ENCODE data around the gene MIOS.
"Not testable (repeated sequence)": the region's sequence is repeated elsewhere in the genome, so short reads cannot be mapped to it uniquely, and the experiment has no call there.

The MIOS gene

DNA sequence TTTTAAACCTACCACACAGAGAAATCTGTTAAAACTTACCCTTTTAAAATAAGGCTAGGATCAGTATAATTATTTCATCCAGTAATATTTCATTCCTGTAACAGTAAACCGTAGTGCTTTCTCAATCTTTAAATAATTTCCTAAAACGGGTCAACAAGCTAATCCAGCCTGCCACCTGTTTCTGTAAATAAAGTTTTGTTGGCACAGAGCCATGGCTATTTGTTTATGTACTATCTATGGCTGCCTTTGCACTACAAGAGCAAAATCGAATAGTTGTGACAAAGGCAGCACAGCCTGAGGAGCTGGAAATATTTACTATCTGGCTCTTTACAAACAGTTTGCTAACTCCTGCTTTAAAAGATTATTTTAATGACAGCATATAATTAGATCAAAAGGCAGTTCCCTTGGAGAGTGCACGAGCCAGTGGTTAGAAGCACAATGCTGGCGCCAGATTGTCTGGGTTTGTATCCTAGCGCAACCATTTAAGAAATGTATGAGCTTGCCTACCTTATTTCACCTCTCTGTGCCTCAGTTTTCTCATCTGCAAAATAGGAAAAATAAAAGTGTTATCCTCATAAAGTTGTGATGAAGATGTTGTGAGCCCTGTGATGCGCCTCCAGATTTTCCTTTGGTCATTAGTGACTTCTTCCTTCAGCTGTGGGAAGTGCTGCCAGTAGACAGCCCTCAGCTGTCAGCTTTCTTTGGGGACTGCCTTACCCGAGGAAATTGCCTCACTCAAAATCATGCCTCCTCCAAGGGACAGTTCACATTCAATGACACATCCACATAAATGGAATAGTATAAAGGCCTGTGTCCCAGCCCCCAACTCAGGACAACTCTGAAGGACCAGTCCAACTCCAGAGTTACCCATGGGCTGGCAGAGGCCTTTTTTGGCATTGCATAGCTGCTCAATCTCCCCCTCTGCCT lies 11.8 kb upstream of the MIOS start:
- DNase-seq (ENCODE audit: low read depth in 2 of 2), result no peak

DNA sequence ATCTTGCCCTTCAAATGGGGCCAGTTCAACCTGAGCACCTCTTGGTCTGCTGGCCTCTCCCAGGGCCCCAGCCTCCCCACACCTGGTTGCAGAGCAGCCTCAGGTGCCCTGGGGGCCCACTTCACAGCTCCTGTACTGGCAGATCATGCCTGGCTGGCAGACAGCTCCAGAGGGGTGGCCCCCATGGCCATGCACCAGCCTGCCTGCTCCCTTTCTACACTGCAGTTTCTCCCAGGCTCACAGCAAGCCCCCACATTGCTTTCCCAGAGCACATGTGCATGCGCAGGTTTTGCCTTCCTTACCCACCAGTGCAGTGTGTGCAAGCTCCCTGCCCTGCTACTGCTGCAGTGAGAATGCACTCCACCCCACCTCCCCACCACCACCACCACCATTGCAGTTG lies 9.8 kb upstream of the MIOS start:
- no peak for DNase-seq (ENCODE audit: low read depth in 2 of 2)

GRCh38 chr7:7557252-7557651 lies 9.4 kb upstream of the MIOS start:
- DNase-seq (ENCODE audit: low read depth in 2 of 2), result no peak

GRCh38 chr7:7561591-7561990 lies 5.1 kb upstream of the MIOS start:
- DNase-seq (ENCODE audit: low read depth in 2 of 2), result not testable (repeated sequence)

DNA sequence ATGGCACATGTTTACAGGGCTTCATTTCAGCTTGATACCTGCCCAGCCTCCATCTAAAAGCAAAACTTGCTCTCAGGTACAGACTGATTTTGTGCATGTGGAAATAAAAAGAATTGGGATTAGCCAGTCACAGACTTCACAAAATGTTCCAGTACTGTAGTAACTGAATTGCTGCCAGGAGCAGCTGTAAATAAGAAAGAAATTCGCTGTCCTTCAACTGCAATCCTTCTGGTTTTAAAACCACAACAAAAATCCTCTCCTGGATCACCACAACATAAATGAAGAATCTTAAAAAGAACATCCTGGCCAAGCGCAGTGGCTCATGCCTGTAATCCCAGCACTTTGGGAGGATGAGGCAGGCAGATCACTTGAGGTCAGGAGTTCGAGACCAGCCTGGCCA lies 3.9 kb upstream of the MIOS start:
- peak in 1 of 2 experiments; percentile 40 for DNase-seq (ENCODE audit: low read depth in 2 of 2)

DNA sequence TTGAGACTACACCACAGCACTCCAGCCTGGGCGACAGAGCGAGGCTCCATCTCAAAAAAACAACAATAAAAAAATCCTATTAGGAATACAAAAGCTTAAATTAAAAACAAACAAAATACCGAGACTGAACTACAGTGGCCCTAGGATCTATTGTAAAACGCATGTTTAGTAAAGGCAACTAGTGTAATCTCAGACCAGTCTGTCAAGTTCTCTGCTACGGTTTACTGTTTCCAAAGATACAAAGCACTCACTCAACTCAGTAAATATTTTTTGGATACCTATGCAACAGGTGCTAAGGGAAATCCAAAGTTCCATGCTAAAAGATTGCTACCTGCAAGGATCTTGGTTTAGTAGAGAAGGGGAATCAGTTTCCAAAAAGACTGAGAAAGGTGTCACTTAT lies 3.4 kb upstream of the MIOS start:
- DNase-seq (ENCODE audit: low read depth in 2 of 2), result no peak

- DNase-seq (ENCODE audit: low read depth in 2 of 2), result no peak
Measured at GRCh38 chr7:7563813-7564212, 2.9 kb upstream of the MIOS start.

DNA sequence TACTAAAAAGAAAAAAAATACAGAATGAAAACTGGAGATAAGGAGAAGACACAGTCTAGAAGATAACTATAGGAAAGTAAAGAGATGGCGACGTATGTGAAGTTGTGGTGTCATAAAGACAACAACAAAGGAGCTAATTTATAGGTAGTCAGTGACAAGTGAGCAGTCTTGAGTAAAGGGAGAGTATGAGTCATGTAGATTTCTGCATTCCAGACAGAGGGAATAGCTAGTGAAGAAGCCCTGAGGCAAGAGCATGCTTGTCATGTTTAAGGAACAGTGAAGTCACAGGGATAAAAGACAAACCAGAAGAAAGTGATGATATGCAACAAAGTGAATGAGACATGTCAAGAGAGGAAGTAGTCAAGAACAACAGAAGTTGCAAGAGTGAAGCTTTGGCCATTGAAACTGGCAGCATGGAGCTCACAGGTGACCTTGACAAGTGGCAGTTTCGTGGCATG lies 2.3 kb upstream of the MIOS start:
- DNase-seq (ENCODE audit: low read depth in 2 of 2), result peak; percentile 53 to 60

DNA sequence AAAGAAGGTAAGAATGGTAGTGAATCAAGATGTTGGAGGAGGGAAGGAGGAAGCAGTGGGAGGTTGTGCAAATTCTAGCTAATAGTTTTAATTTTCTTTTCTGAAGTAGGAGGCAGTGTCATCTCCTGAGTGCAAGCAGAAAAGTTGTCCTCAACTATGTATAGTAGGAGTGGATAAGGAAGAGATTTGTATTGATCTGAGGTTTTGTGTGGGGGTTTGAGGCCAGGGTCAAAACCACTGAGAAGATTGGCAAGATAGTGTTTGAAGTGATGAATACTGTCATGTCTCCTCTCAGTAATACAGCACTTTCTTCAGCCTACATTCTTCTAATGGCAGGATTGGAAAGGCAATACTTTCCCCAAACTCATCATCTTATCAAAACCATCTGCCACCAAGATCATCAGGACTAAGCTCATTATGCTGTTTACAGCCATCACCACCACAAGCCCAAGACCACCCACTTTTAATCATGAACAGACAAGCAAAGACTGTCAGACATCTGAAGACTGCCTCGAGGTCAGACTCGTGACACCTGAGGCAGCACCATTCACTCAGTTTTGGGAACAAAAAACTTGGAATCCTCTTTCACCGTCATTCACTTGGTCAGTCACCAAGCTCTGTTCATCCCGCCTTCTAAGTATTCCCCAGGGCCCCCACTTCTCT lies 1.5 kb upstream of the MIOS start:
- DNase-seq (ENCODE audit: low read depth in 2 of 2), result no peak

DNA sequence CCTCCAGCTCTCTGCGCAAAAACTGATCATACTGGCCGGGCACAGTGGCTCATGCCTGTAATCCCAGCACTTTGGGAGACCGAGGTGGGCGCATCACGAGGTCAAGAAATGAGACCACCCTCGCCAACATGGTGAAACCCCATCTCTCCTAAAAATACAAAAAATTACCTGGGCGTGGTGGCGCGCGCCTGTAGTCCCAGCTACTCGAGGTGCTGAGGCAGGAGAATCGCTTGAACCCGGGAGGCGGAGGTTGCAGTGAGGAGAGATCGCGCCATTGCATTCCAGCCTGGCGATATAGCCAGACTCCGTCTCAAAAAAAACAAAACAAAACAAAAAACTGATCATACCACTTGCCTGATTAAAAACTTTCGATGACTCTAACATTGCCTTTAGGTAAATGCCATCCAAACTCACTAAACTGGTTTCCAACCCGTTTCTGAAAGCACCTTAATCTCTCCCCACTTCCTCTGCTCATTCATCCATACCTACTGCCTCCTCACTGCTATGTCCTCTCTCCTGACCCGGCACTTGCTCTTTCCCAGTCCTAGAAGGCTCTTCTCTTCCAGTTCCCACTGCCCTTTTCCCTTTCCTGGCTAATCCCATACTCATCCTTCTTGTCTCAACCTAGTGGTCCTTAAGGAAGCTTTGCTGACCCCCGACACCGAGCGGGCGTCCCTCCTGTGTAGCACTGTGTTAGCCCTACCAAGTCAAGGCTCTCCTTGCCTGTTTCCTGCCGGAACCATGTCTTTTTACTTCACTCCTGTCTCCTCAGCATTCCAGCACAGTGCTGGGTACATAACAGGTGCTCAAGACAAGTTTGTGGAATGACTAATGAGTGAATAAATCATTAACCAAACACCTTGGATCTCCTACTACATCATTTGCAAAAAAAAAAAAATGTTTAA lies 686 bp upstream of the MIOS start:
- no peak for DNase-seq (ENCODE audit: low read depth in 2 of 2)

- DNase-seq (ENCODE audit: low read depth in 2 of 2), result no peak
Measured at GRCh38 chr7:7567898-7568531, 1.3 kb downstream of the MIOS start.

GRCh38 chr7:7568553-7568952 lies 1.9 kb downstream of the MIOS start:
- DNase-seq (ENCODE audit: low read depth in 2 of 2), result no peak

DNA sequence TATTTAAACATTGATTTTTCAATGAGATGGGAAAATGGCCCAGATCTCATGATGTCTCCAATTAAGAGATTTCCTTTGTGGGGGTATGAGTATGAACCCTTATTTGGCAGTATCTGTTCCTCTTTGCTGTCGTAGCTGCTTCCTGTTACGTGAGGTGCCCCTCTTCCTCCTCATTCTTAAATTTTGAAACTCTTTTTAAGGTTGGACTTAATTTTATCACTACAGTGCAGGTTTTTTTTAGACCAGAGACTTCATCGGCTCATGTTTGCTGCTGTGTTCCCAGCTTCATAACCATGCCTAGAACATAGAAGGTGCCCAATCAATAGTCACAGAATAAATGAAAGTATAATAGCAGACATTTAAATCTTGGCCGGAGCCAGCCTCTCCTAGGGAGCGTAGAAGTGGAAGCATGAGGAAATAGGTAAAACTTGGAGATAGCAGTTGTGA lies 2.4 kb downstream of the MIOS start:
- DNase-seq (ENCODE audit: low read depth in 2 of 2), result no peak

GRCh38 chr7:7569615-7570014 lies 2.9 kb downstream of the MIOS start:
- no peak for DNase-seq (ENCODE audit: low read depth in 2 of 2)

GRCh38 chr7:7570584-7570983 lies 3.9 kb downstream of the MIOS start:
- no peak for DNase-seq (ENCODE audit: low read depth in 2 of 2)

DNA sequence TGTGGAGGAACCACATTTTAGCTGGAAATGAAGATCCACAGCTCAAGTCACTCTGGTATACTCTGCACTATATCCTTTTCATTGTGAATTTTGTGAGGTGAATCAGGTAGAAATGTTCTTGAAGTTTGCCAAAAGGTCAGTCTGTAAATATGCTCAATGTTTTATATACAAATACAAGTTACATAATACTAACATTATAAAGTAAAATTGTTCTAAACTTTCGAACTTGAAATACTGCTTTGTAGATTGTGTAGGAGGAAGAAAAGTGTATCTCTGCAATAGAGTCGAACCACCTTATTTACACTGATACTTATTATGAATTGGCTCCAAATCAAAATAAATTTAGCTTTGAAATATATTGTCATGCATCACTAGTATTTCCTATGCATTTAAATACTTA lies 7.0 kb downstream of the MIOS start:
- DNase-seq (ENCODE audit: low read depth in 2 of 2), result no peak

DNA sequence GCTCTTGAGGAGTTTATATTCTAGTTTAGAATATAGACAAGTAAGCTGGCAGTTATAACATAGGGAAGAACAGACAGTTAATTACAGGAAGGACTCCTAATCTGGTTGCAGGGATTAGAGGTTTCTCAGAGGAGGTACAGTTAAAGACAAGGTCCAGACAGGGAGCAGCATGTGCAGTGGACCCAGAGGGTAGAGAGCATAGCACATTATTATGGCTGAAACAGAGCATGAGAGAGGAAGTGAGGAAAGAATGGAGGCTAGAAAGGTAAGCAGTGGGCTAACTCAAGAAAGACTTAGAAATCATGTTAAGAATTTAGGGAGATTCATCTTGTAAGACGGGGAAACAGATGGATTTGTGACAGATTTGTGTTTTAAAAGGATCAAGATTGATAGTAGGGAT lies 9.7 kb downstream of the MIOS start:
- no peak for DNase-seq (ENCODE audit: low read depth in 2 of 2)

DNA sequence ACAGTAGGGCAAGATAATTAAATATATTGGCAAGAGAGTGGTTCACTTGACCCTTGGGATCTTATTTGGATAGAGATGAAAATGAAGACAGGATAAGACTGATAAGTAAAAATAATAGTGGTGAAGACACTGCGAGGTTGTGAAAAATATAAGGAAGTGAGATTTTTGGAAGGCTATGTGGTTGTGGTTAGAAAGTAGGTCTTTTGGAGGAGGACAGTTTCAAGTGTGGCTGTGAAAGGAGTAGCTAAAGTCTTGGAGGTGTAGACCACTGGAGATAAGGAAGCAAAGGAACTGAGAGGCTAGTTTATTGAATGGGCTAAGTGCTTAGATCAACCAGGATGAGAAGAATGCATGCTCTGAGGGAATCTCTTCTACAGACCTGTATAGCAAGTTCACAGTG lies 11.2 kb downstream of the MIOS start:
- DNase-seq (ENCODE audit: low read depth in 2 of 2), result no peak

- no peak for DNase-seq (ENCODE audit: low read depth in 2 of 2)
Measured at GRCh38 chr7:7579638-7580037, 13.0 kb downstream of the MIOS start.

- DNase-seq (ENCODE audit: low read depth in 2 of 2), result no peak
Measured at GRCh38 chr7:7581531-7582179, 15.0 kb downstream of the MIOS start.

GRCh38 chr7:7582596-7582995 lies 15.9 kb downstream of the MIOS start:
- DNase-seq (ENCODE audit: low read depth in 2 of 2), result no peak

Measured in fibroblast of skin of left quadriceps (primary cell).